HG02970 (cell line): ENCODE measurements around the gene RABL6.
"Not testable (repeated sequence)": the region's sequence is repeated elsewhere in the genome, so short reads cannot be mapped to it uniquely, and the experiment has no call there.

Source experiments
- ATAC-seq: cut with Tn5 transposase; IDR thresholded peaks from one replicate; pipeline ENCODE4 v1.9.1; 2021; ENCODE audit warnings: mild to moderate bottlenecking, moderate library complexity, moderate number of reproducible peaks; ENCODE audit not compliant: unreplicated experiment, low FRiP score

The RABL6 gene

DNA sequence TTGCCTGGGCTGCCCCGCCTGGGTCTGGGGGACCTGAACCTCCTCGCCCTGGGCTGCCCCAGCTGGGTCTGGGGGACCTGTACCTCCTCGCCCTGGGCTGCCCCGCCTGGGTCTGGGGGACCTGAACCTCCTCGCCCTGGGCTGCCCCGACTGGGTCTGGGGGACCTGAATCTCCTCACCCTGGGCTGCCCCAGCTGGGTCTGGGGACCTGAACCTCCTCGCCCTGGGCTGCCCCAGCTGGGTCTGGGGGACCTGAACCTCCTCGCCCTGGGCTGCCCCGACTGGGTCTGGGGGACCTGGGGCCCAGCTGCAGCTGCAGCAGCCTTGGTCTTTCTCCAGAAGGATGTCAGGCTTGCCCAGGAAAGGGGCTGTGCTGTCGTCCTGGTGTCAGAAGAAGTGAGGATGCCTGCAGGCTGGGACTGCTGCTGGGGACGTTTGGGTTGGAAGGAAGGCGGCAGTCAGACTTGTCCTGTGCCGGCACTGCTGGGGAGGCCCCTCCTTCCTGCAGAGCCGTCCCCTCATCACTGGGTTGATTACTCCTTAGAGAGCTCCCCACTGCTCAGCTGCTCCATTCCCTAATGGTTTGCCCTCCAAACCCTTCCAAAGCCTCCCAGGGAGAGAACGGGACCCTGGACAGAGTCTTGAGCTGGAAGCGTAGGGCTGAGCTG is 25.8 kb downstream of the RABL6 start:
- ATAC-seq: not testable (repeated sequence)

DNA sequence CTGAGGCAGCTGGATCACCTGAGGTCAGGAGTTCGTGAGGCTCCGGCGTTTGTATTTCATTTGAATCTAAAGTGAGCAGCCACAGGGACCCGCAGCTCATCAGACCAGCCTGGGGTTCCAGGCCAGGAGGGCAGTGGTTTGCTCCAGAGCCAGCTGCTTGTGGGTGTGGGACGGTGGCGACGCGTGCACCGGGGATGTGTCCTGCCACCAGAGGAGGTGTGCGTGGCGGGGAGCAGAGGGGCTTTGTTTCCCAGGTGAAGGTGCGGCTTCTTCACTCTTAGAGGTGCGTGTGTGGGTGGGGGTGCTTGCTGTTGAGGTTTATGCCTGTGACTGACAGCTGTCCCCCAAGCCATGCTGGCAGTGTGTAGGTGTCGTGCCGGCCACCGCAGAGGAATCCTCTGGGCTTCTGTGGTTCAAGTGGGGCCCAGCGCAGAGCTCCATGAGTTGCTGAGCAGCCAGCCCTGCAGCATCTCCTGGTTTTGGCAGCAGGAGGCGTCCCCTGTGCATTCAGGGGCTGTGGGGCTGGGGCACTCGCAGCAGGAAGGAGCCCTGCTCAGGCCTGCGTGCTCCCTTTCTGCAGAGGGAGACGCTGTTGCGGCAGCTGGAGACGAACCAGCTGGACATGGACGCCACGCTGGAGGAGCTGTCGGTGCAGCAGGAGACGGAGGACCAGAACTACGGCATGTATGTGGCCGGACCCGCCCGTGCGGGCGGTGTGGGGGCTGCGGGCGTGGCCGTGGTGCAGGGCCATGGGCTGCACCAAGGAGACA is 27.6 kb downstream of the RABL6 start:
- no peak for ATAC-seq

DNA sequence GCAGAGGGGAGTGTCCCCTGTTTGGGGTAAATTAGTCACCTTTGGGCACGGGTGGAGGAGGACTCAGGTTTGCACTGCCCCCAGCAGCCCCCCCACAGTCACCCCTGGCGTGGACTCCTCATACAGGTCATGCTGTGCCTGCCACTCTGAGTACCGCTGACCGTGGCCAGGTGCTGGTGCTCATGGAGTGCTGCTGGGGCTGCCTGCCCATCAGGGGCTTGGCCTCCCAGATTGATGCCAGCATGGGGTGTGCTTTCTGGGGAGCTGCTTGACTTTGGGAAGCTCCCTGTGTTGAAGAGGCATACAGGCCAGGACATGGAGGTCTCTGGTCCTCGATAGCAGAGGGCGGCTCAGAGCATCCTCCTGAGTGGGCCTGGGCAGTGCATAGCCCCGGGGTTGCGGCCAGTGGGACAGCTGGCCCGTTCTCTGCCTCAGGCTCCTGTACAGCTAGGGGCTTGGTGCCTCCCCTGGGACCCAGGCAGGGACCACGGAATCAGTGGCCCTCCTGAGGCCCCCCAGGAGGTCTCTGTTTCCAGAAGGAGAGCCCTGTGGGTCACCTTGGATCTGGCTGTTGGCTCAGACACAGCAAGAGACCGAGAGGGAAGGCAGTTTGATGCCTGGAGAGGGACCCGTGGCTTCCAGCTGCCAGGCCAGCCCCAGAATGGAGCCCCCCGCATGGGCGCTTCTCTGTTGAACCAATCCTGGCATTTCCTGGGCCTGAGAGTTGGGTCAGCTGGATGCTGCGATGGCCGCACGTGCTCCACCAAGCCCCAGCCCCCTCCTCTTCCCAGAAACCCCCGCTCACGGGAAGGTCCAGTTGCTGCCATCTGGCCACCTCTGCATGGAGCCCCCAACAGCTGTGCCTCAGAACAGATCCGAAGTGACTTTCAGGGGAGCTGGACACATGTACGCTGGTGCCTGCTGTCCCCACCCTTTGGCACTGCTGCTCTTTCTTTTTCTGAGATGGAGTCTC is 28.5 kb downstream of the RABL6 start:
- ATAC-seq: no peak

DNA sequence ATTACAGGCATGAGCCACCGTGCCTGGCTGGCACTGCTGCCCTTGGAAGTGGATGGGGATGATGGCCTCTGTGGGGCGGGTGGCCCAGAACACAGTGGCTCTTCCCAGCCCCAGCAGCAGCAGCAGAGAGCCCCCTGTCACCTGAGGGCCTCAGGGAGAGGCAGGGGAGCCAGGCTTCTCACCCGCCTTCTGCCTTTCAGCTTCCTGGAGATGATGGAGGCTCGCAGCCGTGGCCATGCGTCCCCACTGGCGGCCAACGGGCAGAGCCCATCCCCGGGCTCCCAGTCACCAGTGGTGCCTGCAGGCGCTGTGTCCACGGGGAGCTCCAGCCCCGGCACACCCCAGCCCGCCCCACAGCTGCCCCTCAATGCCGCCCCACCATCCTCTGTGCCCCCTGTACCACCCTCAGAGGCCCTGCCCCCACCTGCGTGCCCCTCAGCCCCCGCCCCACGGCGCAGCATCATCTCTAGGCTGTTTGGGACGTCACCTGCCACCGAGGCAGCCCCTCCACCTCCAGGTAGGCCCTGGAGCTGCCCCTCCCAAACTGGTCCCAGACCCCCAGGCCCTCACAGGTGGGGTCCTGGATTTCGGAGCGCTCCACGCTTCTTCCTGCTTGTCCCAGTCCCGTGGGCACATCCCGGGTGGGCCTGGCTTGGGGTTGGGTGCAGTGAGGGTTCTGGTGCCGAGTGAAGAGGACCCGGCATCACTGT is 29.6 kb downstream of the RABL6 start:
- no peak for ATAC-seq

DNA sequence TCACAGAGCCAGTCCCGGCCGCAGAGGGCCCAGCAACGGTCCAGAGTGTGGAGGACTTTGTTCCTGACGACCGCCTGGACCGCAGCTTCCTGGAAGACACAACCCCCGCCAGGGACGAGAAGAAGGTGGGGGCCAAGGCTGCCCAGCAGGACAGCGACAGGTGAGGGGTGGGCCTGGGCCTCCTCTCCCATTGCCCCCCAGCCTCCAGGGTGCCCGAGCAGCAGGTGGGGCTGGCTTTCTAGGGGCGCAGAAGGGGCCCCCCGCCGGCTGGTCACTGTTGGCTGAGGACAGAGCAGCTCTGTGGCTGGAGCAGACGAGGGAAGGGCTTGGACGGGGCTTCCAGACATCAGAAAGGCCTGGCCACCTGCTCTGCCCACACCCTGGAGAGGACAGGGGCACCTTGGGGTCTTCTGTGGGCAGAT is 30.1 kb downstream of the RABL6 start:
- ATAC-seq: not testable (repeated sequence)

DNA sequence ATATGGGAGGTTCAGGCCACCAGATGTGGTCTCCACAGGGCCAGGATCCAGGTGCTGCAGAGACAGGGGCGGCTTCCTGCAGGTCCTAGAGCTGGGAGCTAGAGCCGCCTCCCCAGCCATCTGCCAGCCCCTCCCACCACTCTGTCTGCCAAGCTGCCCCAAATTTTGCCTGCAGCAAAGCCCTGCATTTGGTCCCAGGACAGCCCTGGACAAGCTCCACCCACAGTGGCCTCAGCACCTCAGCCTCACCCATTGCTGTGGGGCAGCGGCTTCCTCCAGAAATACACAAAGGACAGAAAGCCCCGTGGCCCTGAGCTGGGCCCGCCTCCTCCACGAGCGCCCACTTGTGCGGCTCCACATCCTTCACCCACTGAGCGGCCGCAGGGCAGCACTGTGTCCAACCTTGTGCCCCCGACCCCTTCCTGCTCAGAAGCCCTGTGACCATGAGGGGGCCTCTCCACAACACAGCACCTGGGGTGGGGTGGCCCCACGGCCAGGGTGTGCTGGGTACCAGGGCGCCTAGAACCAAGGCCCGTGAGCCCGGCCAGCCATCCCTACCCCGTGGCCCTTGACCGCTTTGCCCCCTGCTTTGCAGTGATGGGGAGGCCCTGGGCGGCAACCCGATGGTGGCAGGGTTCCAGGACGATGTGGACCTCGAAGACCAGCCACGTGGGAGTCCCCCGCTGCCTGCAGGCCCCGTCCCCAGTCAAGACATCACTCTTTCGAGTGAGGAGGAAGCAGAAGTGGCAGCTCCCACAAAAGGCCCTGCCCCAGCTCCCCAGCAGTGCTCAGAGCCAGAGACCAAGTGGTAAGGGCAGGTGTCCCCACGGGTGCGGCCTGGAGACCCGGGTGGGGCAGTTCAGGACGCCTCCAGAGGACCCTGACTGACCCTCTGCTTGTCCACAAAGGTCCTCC is 30.8 kb downstream of the RABL6 start:
- no peak for ATAC-seq

DNA sequence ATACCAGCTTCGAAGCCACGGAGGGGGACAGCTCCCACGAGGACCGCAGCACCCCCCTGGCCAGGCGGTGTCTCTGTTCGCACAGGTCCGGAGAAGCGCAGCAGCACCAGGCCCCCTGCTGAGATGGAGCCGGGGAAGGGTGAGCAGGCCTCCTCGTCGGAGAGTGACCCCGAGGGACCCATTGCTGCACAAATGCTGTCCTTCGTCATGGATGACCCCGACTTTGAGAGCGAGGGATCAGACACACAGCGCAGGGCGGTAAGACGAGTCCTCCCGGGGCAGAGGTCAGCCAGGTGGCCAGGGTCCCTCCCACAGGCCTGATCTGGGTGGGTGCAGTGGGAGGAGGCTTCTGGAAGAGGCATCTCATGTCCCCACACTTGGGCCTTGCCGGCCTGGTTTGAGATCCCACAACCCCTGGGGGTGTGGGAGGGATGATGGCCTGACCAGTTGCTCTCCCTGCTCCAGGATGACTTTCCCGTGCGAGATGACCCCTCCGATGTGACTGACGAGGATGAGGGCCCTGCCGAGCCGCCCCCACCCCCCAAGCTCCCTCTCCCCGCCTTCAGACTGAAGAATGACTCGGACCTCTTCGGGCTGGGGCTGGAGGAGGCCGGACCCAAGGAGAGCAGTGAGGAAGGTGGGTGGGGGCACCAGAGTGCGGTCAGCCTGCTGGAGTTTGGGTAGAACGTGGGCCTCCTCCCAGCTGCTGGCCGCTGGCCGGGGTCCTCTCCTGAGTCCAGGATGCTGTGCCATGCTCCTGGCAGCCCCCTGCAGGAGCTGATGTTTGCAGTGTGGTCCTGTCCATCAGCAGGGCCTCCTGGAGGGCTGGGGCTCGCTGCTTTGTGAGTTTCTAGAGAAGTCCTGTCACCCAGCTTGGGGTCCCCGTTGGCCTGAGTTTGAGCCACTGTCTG is 31.7 kb downstream of the RABL6 start:
- ATAC-seq: no peak

DNA sequence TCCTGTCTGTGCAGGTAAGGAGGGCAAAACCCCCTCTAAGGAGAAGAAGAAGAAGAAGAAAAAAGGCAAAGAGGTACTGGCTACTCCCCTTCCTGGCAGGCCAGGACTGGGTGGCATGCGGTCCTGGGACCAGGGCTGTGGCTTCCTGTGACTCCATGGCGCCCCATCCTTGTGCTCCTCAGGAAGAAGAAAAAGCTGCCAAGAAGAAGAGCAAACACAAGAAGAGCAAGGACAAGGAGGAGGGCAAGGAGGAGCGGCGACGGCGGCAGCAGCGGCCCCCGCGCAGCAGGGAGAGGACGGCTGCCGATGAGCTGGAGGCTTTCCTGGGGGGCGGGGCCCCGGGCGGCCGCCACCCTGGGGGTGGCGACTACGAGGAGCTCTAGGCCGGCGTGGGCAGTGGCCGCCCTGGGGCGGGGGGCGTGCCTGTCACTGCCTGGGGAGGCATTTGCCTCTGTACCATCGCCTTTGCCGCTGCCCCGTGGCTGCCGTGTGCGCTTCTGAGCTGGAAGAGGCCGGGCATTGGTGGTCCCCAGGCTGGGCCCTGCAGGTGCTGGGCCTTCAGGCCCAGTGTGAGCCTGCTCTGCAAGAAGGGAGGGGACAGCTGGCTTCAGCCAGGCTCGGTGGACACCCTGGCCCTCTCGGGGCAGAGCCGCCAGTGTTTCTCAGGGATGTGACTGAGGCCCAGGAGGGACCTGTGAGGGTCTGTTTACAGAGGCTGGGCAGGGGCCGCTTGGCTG is 32.6 kb downstream of the RABL6 start:
- no peak for ATAC-seq

DNA sequence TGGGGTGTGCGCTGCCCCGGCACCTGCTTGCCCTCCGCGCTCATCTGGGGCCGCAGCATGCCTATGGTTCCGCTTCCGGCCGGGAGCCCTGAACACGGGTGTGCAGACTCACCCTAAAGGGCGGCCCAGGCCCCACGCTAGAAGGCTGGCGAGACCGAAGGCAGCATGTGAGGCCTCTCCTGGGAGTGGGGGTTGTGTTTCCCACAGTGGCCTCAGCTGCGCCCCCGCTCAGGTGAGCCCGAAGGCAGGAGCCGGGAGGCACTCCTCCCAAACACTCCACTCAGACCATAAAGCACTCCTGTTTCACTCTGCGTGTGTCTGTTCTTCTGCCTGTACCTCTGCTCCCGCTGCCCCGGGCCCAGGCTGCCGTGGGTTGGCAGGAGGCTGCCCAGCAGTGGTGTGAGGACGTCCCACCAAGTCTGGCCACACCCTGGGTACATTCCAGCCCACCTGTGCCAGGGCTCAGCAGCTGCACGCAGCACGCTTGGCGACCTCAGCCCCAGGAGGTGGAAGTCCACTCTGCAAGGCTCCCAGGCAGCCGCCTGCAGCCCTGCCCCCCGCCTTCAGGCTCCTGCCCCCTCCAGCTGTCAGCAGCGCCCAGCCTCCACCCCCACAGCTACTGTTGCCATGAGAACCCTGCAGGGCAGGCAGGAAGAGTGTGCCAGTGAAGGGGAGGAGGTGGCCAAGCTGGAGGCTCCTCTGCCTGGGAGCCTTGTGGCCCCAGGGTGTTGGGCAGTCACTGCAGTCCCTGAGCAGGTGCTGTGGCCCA is 33.3 kb downstream of the RABL6 start:
- ATAC-seq: no peak

DNA sequence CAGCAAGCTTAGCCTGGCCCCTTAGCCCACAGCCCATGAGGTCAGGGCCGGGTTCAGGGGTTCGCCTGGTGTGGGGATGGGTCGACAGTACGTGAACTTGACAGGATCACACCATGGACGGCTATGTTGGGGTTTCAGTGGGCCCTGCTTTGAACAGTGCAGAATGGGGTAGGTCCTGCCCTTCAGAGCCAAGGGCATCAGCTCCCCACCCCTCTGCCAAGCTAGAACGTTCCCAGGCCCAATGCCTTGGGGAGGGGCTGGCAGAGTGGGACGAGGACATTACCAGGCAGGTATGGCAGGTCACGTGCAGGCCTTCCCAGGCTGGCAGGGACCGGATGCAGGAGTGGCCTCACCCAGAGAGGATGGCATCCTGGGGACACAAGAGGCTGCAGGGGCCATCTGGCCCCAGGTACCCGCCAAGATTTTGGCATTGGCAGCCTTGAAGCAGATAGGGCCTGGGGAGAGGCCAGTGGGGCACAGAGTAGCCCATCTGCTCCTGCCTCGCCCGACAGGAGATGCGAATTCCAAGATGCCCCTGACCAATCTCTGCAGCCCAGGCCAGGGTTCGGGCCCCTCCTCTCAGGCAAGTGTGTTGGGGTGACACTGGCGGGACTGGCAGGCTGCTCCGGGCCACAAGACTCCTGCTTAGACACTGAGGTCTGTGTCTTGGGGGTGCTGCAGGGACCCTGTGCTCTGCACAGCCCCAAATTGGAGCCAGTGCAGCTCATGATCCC is 34.1 kb downstream of the RABL6 start:
- ATAC-seq: not testable (repeated sequence)

DNA sequence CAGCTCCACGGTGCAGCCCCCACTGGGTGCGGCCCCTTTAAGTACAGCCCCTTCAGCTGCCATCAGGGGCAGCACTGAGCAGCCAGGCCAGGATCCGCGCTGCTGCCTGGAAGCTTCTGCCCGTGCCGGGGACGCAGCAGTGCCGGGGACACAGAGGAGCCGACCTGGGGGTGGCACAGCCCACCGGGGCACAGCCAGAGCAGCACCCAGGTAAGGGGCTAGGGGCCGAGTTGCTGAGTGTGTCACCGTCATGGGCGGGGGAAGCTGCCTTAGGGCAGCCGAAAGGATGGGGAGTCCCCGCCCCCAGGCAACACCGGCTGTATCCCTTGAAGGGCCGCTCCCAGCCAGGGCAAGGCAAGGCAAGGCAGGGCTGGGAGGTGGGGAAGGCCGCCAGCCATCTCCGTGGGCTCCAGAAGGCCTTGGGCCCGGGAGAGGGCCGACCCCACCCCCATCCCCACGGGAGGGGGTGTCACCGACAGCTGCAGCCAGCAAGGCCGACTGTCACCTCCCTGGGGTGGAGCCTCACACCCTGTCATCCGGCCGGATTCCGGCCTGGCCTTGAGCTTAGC is 34.7 kb downstream of the RABL6 start, which contains the start of gene AJM1:
TSS of gene AJM1 (plus strand) at position 99 of the 569 bp plus-strand sequence. CDS start 1,937 bp downstream, outside the sequence.
- not testable (repeated sequence) for ATAC-seq

DNA sequence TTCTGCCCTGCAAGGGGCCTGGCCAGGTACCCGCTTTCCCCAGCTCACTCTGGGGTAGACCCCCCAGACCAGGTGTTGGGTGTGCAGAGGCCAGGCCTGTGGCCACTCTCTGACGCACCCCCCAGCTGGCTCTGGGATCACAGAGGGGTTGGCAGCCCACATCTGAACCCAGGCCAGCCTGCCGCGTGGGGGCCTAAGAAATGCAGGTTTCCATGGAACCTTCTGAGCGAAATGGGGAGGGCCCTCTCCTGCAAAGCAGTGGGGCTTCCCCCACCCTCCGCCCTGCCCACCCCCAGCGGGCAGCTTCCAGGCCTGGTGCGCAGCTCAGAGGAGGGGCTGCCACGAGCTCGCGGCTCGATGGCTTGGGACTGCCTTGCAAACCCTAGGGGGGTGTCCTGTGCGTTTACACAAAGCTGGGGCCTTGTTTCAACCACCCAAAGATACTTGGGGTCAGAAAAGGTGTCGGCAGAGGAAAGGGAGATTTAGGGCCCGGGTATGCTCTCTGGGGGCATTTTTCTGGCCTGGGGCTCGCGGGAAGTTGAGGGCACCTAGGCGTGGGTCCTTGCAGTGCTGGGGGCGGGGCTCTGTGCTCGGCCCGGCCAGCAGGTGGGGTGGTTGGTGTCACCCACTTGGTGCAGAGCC is 35.5 kb downstream of the RABL6 start:
- not testable (repeated sequence) for ATAC-seq

DNA sequence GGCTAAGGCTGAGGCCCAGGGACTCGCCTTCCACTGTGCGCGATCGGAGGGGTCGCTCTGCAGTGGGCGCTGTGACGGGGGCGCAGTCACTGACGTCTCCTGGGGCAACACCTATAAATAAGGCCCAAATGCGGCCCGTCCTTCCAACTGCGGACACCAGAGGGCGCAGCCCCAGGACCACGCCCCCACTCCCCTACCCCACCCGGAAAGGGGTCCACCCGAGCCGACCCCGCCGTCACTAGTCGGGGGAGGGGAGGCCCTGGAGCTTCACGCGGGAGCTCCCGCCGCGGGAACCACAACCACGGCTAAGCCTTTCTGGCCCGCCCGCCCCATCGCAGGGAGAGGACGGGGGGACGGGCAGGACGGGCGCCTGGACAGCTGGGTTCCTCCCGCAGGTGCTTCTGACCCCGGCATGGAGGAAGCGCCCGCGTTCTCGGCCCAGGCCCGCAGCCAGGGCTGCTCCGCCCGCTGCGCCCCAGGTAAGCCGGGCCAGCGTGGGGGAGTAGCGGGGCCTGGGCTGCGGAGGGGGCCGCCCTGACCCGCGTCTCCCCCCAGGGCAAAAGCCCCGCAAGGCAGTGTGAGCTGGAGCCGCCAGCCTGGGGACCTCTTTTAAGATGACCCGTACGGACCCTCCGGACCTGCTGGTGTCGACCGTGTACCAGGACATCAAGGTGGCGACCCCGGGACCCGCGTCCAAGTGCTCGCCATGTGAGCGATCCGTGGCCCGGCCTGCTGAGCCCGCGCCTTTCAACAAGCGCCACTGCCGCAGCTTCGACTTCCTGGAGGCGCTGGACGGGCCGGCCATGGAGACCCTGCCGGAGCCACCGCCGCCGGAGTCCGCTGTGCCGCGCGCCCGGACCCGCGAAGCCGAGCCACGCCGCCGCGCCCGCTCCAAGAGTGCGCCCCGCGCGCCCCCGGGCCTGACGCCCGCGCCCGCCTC is 36.3 kb downstream of the RABL6 start:
- ATAC-seq: not testable (repeated sequence)
